GM21360 (cell line): ENCODE data around the gene SP140L.
"Not testable (repeated sequence)": the region's sequence is repeated elsewhere in the genome, so short reads cannot be mapped to it uniquely, and the experiment has no call there.

Source experiments
- ATAC-seq: cut with Tn5 transposase; IDR thresholded peaks from one replicate; pipeline ENCODE4 v1.9.1; 2021; ENCODE audit warnings: mild to moderate bottlenecking, moderate library complexity; ENCODE audit not compliant: unreplicated experiment

SP140L gene

GRCh38 chr2:230362030-230362691 lies 35.2 kb downstream of the SP140L start:
- no peak for ATAC-seq

GRCh38 chr2:230382108-230382507 lies 55.1 kb downstream of the SP140L start:
- no peak for ATAC-seq

GRCh38 chr2:230383453-230383852 lies 56.5 kb downstream of the SP140L start:
- ATAC-seq = no peak

GRCh38 chr2:230384986-230385385 lies 58.0 kb downstream of the SP140L start:
- no peak for ATAC-seq

- ATAC-seq = no peak
Observed at GRCh38 chr2:230394301-230394700, 67.3 kb downstream of the SP140L start.

GRCh38 chr2:230398698-230399097 lies 71.7 kb downstream of the SP140L start:
- not testable (repeated sequence) for ATAC-seq

- ATAC-seq = no peak
Observed at GRCh38 chr2:230400041-230400440, 73.0 kb downstream of the SP140L start.

GRCh38 chr2:230400454-230400853 lies 73.5 kb downstream of the SP140L start:
- ATAC-seq = no peak

- ATAC-seq = not testable (repeated sequence)
Observed at GRCh38 chr2:230401026-230401425, 74.0 kb downstream of the SP140L start.

- no peak for ATAC-seq
Observed at GRCh38 chr2:230403746-230404145, 76.8 kb downstream of the SP140L start.

- no peak for ATAC-seq
Observed at GRCh38 chr2:230405824-230406223, 78.8 kb downstream of the SP140L start.

GRCh38 chr2:230408244-230408842 lies 81.3 kb downstream of the SP140L start:
- no peak for ATAC-seq

GRCh38 chr2:230409316-230409715 lies 82.3 kb downstream of the SP140L start:
- ATAC-seq = not testable (repeated sequence)

GRCh38 chr2:230410263-230410662 lies 83.3 kb downstream of the SP140L start:
- ATAC-seq = no peak

GRCh38 chr2:230410861-230411569 lies 84.0 kb downstream of the SP140L start:
- no peak for ATAC-seq

GRCh38 chr2:230411570-230412370 lies 84.8 kb downstream of the SP140L start:
- ATAC-seq = peak; percentile 53

- no peak for ATAC-seq
Observed at GRCh38 chr2:230412371-230412711, 85.3 kb downstream of the SP140L start.

- no peak for ATAC-seq
Observed at GRCh38 chr2:230412846-230413245, 85.9 kb downstream of the SP140L start.

- no peak for ATAC-seq
Observed at GRCh38 chr2:230413479-230413878, 86.5 kb downstream of the SP140L start.

GRCh38 chr2:230414302-230414701 lies 87.3 kb downstream of the SP140L start:
- no peak for ATAC-seq

- peak; percentile 78 for ATAC-seq
Observed at GRCh38 chr2:230416061-230416721, 89.2 kb downstream of the SP140L start, which contains the start of gene SP100. SP100 (plus strand) TSS chr2:230416201; CDS start chr2:230416297, 96 bp downstream.
